Heart left ventricle (tissue), 16 donors: ENCODE measurements around the gene SDC4. TPM values are rescaled to one million over a fixed set of nuclear protein-coding genes. Genes with fewer than 3 reads are reported as not detected.

Source experiments
- ATAC-seq, 4 donors: fragments of 200-7000 bp; cut with Tn5 transposase; one replicate each; pipeline ENCODE4 v1.9.1; 2020 to 2022; ENCODE audit warnings: moderate library complexity in 4 of 4, mild to moderate bottlenecking in 3 of 4, moderate number of reproducible peaks in 1 of 4
- DNase-seq, 5 donors: peaks; one replicate each; pipeline ENCODE4 v3.0.0-alpha.2; 2020
- H3K27ac ChIP-seq, 12 donors: fragments of 200-600 bp; sonication (generic) in 4 of 12; one replicate each; pipeline versions ENCODE4 v1.5.0 to v1.8.0; 2016 to 2022; ENCODE audit warnings: mild to moderate bottlenecking in 2 of 12
- H3K27me3 ChIP-seq, 9 donors: fragments of 200-600 bp; sonication (generic) in 2 of 9; one replicate each; pipeline versions ENCODE4 v1.5.1 to v1.8.0; 2016 to 2022; ENCODE audit warnings: mild to moderate bottlenecking in 3 of 9
- H3K36me3 ChIP-seq, 9 donors: fragments of 200-600 bp; sonication (generic) in 2 of 9; one replicate each; pipeline versions ENCODE4 v1.5.0 to v1.8.0; 2018 to 2022; ENCODE audit warnings: mild to moderate bottlenecking in 2 of 9
- H3K4me1 ChIP-seq, 12 donors: fragments of 200-600 bp; sonication (generic) in 4 of 12; one replicate each; pipeline versions ENCODE4 v1.5.0 to v1.8.0; 2016 to 2022; ENCODE audit warnings: mild to moderate bottlenecking in 3 of 12
- H3K4me3 ChIP-seq, 12 donors: fragments of 200-600 bp; sonication (generic) in 4 of 12; one replicate each; pipeline versions ENCODE4 v1.5.0 to v1.8.0; 2017 to 2022; ENCODE audit warnings: mild to moderate bottlenecking in 9 of 12, moderate library complexity in 4 of 12
- H3K9me3 ChIP-seq, 12 donors: fragments of 200-600 bp; sonication (generic) in 4 of 12; one replicate each; pipeline versions ENCODE4 v1.5.0 to v1.8.0; 2016 to 2022; ENCODE audit warnings: mild to moderate bottlenecking in 1 of 12
- POLR2A ChIP-seq, 2 donors: fragments of 450-650 bp; IDR thresholded peaks; one replicate each; pipeline ENCODE4 v1.6.1; 2017; ENCODE audit warnings: antibody characterized with exemption in 2 of 2, mild to moderate bottlenecking in 2 of 2, moderate library complexity in 2 of 2
- WGBS, 4 donors: extraction: QIAGEN DNeasy Blood & Tissue Kit in 2 of 4; methylation state at CpG; one replicate each; pipeline versions ENCODE4 v1.1.5 to v1.1.7; 2013 to 2018; 5-methylcytosine and 5-hydroxymethylcytosine counted together
- intact Hi-C, 10 donors: fragments of 100-400 bp; cut with DNase I; formaldehyde crosslinking; loops; one replicate each; pipeline versions ENCODE4 v1.11.1 to v1.14.2; 2022
- polyA plus RNA-seq, 2 donors: library from polyadenylated mRNA; stranded (reverse); fragments of 200-250 nt; gene quantifications; one replicate each; pipeline ENCODE4 v1.2.3, GENCODE V29; 2013
- total RNA-seq, 9 donors: library from RNA; depleted of rRNA in 2 of 9; stranded (reverse); fragments of >200 nt in 2 of 9; fragmentation: NEBNext Ultra II Directional in 3 of 9; extraction: Animal tissue kit (Norgen Biotek cat#: 25700) in 3 of 9; gene quantifications; one replicate each; pipeline versions ENCODE4 v1.1.0 to v1.2.4, GENCODE V29; 2016 to 2023
- TF ChIP-seq, protein P1 (sequence below), 12 donors: fragments of 200-600 bp; sonication (generic) in 4 of 12; IDR thresholded peaks; one replicate each; pipeline versions ENCODE4 v1.5.0 to v1.8.0; 2018 to 2022; ENCODE audit warnings: antibody characterized with exemption in 12 of 12, mild to moderate bottlenecking in 5 of 12
- donor health status: ischemic (EF 13 %, LVEDD 7.1; RV severe dilation, severe dysfunction).
- donor health status: healthy with polysubstance abuse.
- donor health status: DM: no; HTN: yes; CAD: no.
- donor health status: DM: no; HTN: no; CAD: no.
- donor health status: ischemic (EF 25% LVEDD 6.9; RV normal size, moderate dysfunction).
- donor health status: ischemic (EF 25% LVEDD 5.7; RV mildly dilated, moderate dysfunction).
- donor health status: healthy.
- donor health status: DM: yes; HTN: yes; CAD: no.
- donor health status: ischemic (EF 35%, LVEDD 5.7; RV mildly dilated, moderate dysfunction).
- donor health status: nonischemic (EF 11% LVEDD 7.7; RV severe dilation, severe dysfunction).
- donor health status: DM: yes; HTN: yes; CAD: no.
- donor health status: PGD.
- donor health status: ischemic (EF 29% LVEDD 5.4; RV normal size, mild dysfunction).
- donor health status: nonischemic (EF 23%, LVEDD 6.1; RV moderate dilation, normal function).

The SDC4 gene
- total and polyA plus RNA-seq, 11 donors = 44.3 to 140 (median 94.1) TPM

DNA sequence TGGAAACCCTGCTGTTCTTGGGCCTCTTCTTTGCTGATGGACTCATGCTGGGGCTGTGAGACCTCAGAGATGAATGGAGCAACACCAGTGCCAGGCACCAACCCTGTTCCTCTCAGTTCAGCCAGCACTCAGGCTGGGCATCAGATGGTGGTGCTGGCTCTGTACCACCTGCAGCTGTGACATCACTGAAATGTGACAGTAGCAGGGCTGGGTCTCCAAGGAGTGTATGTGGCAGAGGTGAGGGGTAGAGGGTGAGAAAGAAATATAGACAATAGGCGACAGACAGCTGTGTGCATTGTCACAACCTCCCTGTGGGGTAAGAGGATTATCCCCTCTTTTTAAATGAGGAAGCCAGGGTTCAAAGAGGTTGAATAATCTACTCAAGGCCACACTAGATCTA lies 30.0 kb upstream of the SDC4 start, which contains the start of gene TP53TG5:
TP53TG5 (minus strand) TSS at position 135 of the 400 bp plus-strand sequence; CDS start at position 46, 89 bp downstream.
- no peak for ATAC-seq
- Histone ChIP-seq H3K4me1 (peaks cover 0 to 9% (median 5%) of the 10 kb centered on the region in 12 donors), H3K27me3 (no peaks in the 10 kb centered on the region), H3K9me3 (no peaks in the 10 kb centered on the region), H3K27ac (no peak within 1 kb of the TSS), H3K36me3 (peaks cover 0 to 12% (median 0%) of the 10 kb centered on the region in 9 donors), H3K4me3 (no peak within 1 kb of the TSS)
- 81 to 100% (median 86%) methylated on average over 1 of the region's 1 CpG for WGBS, 4 donors
- DNase-seq = no peak
- intact Hi-C loops = loop anchor here in 1 of 10 donors (2.0 kb wide), 1 partner anchor 25 kb away; no protein-coding TSS in a partner anchor
- TF ChIP-seq POLR2A (IDR thresholded peaks at IDR 0.05) = no peak
- TF ChIP-seq, protein P1, sequence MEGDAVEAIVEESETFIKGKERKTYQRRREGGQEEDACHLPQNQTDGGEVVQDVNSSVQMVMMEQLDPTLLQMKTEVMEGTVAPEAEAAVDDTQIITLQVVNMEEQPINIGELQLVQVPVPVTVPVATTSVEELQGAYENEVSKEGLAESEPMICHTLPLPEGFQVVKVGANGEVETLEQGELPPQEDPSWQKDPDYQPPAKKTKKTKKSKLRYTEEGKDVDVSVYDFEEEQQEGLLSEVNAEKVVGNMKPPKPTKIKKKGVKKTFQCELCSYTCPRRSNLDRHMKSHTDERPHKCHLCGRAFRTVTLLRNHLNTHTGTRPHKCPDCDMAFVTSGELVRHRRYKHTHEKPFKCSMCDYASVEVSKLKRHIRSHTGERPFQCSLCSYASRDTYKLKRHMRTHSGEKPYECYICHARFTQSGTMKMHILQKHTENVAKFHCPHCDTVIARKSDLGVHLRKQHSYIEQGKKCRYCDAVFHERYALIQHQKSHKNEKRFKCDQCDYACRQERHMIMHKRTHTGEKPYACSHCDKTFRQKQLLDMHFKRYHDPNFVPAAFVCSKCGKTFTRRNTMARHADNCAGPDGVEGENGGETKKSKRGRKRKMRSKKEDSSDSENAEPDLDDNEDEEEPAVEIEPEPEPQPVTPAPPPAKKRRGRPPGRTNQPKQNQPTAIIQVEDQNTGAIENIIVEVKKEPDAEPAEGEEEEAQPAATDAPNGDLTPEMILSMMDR (IDR thresholded peaks at IDR 0.05) = no peak

DNA sequence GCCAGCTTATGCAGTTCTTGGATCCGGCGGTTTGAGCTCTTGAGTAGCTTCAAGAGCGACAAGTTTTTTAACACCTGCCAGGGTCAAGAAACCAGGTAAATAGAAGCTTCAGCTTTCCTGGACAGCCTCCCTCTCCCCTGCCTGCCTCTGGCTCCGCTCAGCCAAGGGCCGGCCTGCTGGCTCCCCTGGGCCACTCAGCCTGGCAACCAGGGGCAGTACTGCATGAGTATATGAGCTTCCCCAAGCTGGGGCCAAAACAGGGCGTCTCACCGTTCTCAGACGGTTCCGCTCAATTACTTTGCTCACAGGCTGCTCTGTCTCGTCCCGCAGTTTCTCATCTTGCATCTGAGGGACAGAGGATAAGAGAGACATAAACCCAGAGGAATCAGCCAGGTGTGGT lies 29.0 kb upstream of the SDC4 start:
- Histone ChIP-seq H3K27ac (no peak overlapping the region), H3K36me3 (peaks cover 0 to 12% (median 0%) of the 10 kb centered on the region in 9 donors), H3K4me1 (peaks cover 0 to 18% (median 11%) of the 10 kb centered on the region in 12 donors), H3K4me3 (no peak overlapping the region), H3K9me3 (no peaks in the 10 kb centered on the region), H3K27me3 (no peaks in the 10 kb centered on the region)
- TF ChIP-seq, protein P1 (IDR thresholded peaks at IDR 0.05) = no peak
- TF ChIP-seq POLR2A (IDR thresholded peaks at IDR 0.05) = no peak
- no peak for ATAC-seq
- no peak for DNase-seq
- WGBS, 4 donors = 83 to 96% (median 87%) methylated on average over 11 of the region's 11 CpGs
- intact Hi-C loops = no loop called here

DNA sequence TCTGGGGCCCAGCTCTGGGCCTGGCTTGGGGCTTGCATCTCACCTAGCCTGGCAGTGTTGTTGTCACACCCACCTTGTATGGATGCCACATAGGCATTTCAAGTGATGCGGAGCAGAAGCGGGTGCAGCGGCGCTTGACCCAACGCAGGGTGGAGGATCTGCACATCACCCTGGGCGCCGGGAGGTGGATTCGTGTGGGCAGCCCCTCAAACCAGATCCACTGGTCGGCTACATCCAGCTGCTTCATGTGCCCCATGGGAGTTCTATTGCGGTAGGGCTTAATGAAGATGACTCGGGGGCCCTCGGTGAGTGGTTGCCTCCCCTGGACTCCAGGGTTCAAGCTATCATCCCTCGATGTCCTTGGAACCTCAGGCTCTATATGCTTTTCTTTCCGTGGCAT lies 26.7 kb upstream of the SDC4 start:
- H3K9me3 ChIP-seq = no peaks in the 10 kb centered on the region
- no peak overlapping the region for H3K27ac ChIP-seq
- 89 to 97% (median 95%) methylated on average over 14 of the region's 14 CpGs for WGBS, 4 donors
- H3K4me1 ChIP-seq = peaks cover 0 to 19% (median 11%) of the 10 kb centered on the region in 12 donors
- no peak overlapping the region for H3K4me3 ChIP-seq
- intact Hi-C loops = loop anchor here (1.0 to 5.0 kb wide), 9 partner anchors 32 to 397 kb away; partner anchors contain the start of genes DBNDD2 (in 4 of the 10) and PIGT (in 1 of the 10)
- TF ChIP-seq, protein P1 (IDR thresholded peaks at IDR 0.05) = no peak
- no peak for TF ChIP-seq POLR2A (IDR thresholded peaks at IDR 0.05)
- ATAC-seq = no peak
- peaks cover 0 to 12% (median 0%) of the 10 kb centered on the region in 9 donors for H3K36me3 ChIP-seq
- DNase-seq = no peak
- H3K27me3 ChIP-seq = no peaks in the 10 kb centered on the region

DNA sequence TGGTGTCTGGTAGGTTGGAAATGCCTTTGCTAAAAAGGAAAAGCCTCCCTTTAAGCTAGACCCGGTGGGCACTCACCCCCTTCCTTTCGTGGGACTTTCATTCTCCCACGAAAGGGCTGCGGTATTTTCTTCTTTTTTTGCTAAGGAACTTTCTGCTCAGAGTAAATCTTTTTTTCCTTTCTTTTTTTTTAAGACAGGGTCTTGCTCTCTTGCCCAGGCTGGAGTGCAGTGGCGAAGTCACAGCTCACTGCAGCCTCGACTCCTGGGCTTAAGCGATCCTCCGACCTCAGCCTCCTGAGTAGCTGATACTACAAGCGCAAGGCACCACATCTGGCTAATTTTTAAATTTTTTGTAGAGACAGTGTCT lies 25.9 kb upstream of the SDC4 start:
- WGBS, 4 donors = 56 to 59% (median 57%) methylated on average over 9 of the region's 9 CpGs
- no peak for ATAC-seq

More for the DNA sequence above, 25.9 kb upstream of the SDC4 start:
- Histone ChIP-seq H3K27me3 (no peaks in the 10 kb centered on the region), H3K9me3 (no peaks in the 10 kb centered on the region), H3K4me1 (peaks cover 0 to 21% (median 11%) of the 10 kb centered on the region in 12 donors), H3K4me3 (peak overlapping the region in 10 of 12 donors; percentile 53 to 73 (median 62)), H3K27ac (peak overlapping the region in 6 of 12 donors; percentile 48 to 82 (median 80)), H3K36me3 (peaks cover 0 to 12% (median 0%) of the 10 kb centered on the region in 9 donors)
- DNase-seq = no peak
- intact Hi-C loops = loop anchor here (1.0 to 5.0 kb wide), 9 partner anchors 33 to 398 kb away; partner anchors contain the start of genes DBNDD2 (in 4 of the 10) and PIGT (in 1 of the 10)
- TF ChIP-seq POLR2A (IDR thresholded peaks at IDR 0.05) = no peak
- TF ChIP-seq, protein P1 (IDR thresholded peaks at IDR 0.05) = peak in 2 of 12 donors; percentile 11 to 21
